Renal cortex interstitium (tissue), 15 donors: ENCODE results near the gene CADM2. TPM values are rescaled to one million over a fixed set of nuclear protein-coding genes. Genes with fewer than 3 reads are reported as not detected.
"Not testable (repeated sequence)": the region's sequence is repeated elsewhere in the genome, so short reads cannot be mapped to it uniquely, and the experiment has no call there.

Source experiments
- DNase-seq, 11 donors: peaks; one replicate each; pipeline ENCODE4 v3.0.0-alpha.2; 2013; ENCODE audit warnings: low read depth in 9 of 11, low spot score in 4 of 11; ENCODE audit errors: extremely low read depth in 1 of 11
- long read RNA-seq, 16 experiments: transcript quantifications; one replicate each; lab custom pipeline, GENCODE V29; 2026
- polyA plus RNA-seq, 3 donors: library from polyadenylated mRNA; unstranded; fragments of 120-200 nt; gene quantifications; one replicate each; pipeline ENCODE4 v1.2.1, GENCODE V29; 2013; ENCODE audit not compliant: insufficient read length in 3 of 3

The CADM2 gene
- under 1 TPM; 0.67 to 0.82 (median 0.70) TPM for polyA plus RNA-seq
- long read RNA-seq, donor 1 = 0 reads
- long read RNA-seq, donor 2 = 0 reads
- long read RNA-seq, donor 3 = 0 reads
- long read RNA-seq, donor 4 = 0 reads
- long read RNA-seq, donor 5 = 0 reads
- long read RNA-seq, donor 6 = 0 reads
- long read RNA-seq, donor 7 = 0 reads
- long read RNA-seq, donor 8 = 0 reads
- long read RNA-seq, donor 9 = 0 reads
- long read RNA-seq, donor 10 = 0 reads
- long read RNA-seq, donor 11 = 0 reads
- long read RNA-seq, donor 12 = 0 reads
- long read RNA-seq, donor 13 = 0 reads
- long read RNA-seq, donor 14 = 0 reads
- long read RNA-seq, donor 15 = 0 reads
- long read RNA-seq, donor 16 = 0 reads

- peak; percentile 53 to 86 (median 76) for DNase-seq
These were observed at the start of gene CADM2 for GRCh38 chr3:84958495-84959469. CADM2 (plus strand) TSS chr3:84958989.

DNA sequence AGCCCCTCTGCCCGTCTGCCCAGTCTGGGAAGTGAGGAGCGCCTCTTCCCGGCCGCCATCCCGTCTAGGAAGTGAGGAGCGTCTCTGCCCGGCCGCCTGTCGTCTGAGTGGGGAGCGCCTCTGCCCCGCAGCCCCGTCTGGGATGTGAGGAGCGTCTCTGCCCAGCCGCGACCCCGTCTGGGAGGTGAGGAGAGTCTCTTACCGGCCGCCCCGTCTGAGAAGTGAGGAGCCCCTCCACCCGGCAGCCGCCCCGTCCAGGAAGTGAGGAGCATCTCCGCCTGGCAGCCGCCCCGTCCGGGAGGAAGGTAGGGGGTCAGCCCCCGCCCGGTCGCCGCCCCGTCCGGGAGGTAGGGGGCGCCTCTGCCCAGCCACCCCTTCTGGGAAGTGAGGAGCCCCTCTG is 40.2 kb upstream of the CADM2 start:
- not testable (repeated sequence) for DNase-seq

GRCh38 chr3:84922682-84923081 is 36.1 kb upstream of the CADM2 start:
- DNase-seq = no peak

DNA sequence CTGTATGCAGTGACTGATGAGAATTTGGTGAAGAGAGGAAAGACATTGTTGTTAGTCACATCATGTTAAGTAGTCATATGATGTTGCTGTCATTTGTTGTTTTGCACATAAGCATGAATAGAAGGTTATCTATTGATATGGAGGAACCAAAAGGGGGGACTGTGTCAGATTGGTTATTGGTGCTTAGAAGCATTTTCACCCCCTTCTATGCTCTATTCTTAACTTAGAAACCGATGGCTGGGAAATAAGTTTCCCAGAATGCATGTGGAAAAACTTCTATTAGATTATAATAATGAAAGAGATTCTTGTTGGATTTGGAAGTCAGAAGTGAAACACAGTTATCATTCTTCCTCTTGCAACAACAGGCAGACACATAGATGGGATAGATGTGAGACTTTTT is 33.2 kb upstream of the CADM2 start:
- DNase-seq = no peak

DNA sequence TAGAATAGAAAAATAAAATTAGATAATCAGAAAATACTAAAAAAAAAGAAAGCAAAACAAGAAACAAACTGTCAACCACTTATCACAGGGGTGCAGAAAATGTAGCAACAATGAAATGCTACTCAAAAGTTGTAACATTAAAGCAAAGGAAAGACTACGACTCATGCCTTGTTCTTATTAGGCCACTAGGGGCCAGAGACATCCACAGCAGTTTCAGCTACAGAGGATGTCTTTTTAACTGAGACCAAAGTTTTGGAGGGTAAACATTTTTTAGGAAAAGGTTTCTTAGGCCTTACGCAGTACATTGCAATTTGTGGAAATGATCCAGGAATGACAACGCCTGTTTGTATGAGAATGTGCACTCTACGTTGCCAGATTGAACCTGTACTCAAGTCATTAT is 15.4 kb upstream of the CADM2 start:
- no peak for DNase-seq

- no peak for DNase-seq
These were observed 12.5 kb upstream of the CADM2 start for GRCh38 chr3:84946240-84946639.

- DNase-seq = no peak
These were observed 882 bp downstream of the CADM2 start for GRCh38 chr3:84959470-84960271.

- no peak for DNase-seq
These were observed 1.8 kb downstream of the CADM2 start for GRCh38 chr3:84960581-84960980.

GRCh38 chr3:84961011-84961410 is 2.2 kb downstream of the CADM2 start:
- DNase-seq = no peak

DNA sequence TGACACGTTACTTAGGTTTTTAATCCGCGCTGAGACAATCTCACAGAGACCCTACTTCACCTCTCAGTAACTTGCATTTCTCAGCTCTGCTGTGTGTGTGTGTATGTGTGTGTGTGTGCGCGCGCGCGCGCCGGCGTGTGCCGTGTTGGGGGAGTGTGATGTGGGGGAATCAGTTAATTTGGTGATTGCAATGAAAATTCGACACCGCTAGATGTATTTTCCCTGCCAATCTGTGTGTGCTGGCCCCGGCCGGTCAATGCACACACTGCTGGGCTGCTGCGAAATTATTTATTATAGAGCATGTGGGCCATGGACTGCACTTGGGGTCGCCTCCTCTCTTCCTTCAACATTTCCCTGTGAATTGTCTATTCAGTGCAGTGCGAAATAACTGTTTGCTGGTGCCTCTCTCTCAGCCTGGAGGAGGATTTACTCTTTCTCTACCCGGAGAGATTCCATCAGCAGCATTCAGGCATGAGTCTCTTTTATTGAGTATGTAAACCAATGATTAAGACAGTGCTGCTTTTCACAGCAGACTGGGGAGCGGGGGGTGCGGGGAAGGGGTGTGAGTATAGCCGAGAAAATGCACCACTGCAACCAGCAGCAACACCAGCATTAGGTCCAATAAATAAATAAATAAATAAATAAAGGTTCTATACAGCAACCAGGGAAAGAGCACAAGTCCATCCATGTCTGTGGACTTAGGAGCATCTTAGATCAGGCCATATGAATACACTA is 2.9 kb downstream of the CADM2 start:
- DNase-seq = no peak

- no peak for DNase-seq
These were observed 3.6 kb downstream of the CADM2 start for GRCh38 chr3:84962415-84962814.

DNA sequence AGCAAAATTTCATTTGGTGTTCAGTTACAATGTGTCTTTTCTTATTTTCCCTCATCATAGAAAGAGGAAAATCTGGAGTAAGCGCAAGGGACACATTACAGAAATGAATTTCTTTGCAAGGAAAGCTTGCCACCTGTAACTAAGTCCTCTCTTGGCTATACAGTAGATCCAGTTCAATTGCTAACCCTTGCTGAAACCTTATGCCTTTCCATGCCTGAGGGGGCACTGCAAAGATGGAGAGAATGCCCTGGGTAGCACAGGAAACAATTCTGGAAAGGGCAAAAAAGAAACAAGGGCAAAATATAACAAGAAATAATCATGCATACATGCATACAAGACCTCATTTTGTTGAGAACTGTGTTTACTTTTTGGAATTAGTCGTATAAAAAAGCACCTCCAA is 4.3 kb downstream of the CADM2 start:
- DNase-seq = no peak

GRCh38 chr3:84965141-84965540 is 6.4 kb downstream of the CADM2 start:
- DNase-seq = peak in 1 of 11 donors; percentile 12

DNA sequence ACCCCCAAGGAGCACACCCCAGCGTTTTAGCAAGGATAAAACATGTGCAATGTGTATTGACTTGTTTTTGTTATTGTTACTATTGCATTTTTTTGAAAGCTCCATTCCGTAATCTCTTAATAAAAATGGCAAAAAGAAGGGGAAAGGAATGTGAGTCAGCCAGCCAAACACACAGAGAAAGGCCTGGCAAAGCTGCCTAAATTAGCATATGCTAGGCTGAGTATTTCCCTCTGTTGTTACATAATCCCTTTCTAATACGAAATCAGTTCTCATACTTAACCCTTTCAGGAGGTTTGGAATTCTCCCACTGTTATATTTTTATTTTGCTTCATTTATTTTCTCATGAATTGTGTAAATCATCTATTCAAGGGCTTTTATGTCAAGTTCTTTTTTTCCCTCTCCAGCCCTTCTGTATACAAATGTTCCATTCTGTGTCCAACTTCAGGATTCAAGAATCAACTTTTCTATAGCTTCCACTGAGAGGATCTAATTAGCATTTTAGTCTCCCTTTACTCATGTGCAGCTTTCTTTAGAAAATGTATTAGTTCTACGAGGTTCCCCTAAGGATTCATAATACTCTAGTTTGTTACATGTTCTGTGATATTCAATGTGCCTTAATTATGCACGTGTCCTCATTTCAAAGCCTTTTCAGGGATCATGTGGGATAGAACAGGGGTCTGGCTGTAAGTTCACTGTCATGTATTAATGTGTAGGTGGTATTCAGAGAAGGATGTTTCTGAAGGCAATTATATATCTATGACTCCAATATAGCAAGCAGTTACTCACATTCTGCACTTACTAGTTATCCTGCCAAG is 9.2 kb downstream of the CADM2 start:
- DNase-seq = no peak

- no peak for DNase-seq
These were observed 10.0 kb downstream of the CADM2 start for GRCh38 chr3:84968701-84969235.

GRCh38 chr3:84974347-84974746 is 15.6 kb downstream of the CADM2 start:
- DNase-seq = no peak

DNA sequence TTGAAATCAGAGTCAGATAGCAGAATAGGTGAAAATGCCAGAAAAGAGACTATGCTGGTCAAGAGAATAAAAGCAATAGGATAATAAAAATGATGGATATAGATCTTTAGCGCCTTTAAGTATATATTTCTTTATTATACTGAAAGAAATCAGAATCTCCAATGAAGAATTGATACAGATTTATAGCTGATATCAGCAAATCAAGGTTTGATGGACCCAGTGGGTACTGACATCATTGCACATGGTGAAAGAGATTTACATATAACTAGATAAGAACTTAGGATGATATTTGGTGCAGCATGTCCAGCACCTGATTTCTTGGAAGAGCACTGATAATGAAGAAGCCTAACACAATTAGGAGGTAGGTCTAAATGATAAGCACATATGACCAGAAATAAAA is 18.2 kb downstream of the CADM2 start:
- DNase-seq = no peak

DNA sequence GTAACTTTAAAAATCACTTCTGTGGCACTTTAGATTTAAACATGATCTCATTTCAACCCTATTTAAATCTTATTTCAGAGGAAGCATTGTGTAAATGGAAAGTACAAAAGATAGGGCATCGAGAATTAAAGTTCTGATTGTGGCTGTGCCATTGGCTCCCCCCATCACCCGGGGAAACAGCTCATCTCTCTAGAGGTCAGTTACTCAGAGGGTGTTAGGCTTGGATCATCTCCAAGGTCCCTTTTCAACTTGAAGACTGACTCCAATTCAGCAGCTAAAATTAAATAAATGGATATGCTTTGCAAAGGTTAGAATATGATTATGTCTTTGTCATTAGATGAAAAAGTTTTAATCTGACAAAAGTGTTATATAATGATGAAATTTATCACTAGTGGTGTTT is 20.1 kb downstream of the CADM2 start:
- no peak for DNase-seq
